ENCODE data around the gene RASA4. TPM values are rescaled to one million over a fixed set of nuclear protein-coding genes. Genes with fewer than 3 reads are reported as not detected.
"Not testable (repeated sequence)": the region's sequence is repeated elsewhere in the genome, so short reads cannot be mapped to it uniquely, and the experiment has no call there.

RASA4 gene
- total RNA-seq, 1 experiment from 2014 or later = 9.2 TPM

GRCh38 chr7:102527182-102527581 is 89.4 kb downstream of the RASA4 start:
- H3K4me3 ChIP-seq (ENCODE audit: low read depth, low read length, poor library complexity, severe bottlenecking); POLR2A ChIA-PET (ENCODE audit: low non-redundant PET): not testable (repeated sequence)

GRCh38 chr7:102524803-102525202 is 91.8 kb downstream of the RASA4 start:
- BruUV-seq (replicated peaks); H3K27me3 ChIP-seq (replicated peaks; ENCODE audit: insufficient read depth, low read depth, low read length, poor library complexity); CTCF ChIA-PET; DNase-seq (ENCODE audit: low spot score); H3K36me3 ChIP-seq (ENCODE audit: insufficient read depth, low read length, poor library complexity, severe bottlenecking); H3K4me3 ChIP-seq (ENCODE audit: low read depth, low read length, poor library complexity, severe bottlenecking); H3K27ac ChIP-seq (ENCODE audit: low read depth, low read length, poor library complexity, severe bottlenecking); H3K9me3 ChIP-seq (ENCODE audit: low read depth, low read length, poor library complexity, severe bottlenecking); POLR2A ChIA-PET (ENCODE audit: low non-redundant PET); intact Hi-C loops (cut with micrococcal nuclease; ENCODE audit: unreplicated experiment); H3K4me1 ChIP-seq (ENCODE audit: insufficient read depth, low read length, poor library complexity, severe bottlenecking): not testable (repeated sequence)

More at GRCh38 chr7:102527182-102527581, 89.4 kb downstream of the RASA4 start:
- H3K9me3 ChIP-seq (ENCODE audit: low read depth, low read length, poor library complexity, severe bottlenecking); H3K27me3 ChIP-seq (replicated peaks; ENCODE audit: insufficient read depth, low read depth, low read length, poor library complexity); CTCF ChIA-PET; H3K27ac ChIP-seq (ENCODE audit: low read depth, low read length, poor library complexity, severe bottlenecking); H3K4me1 ChIP-seq (ENCODE audit: insufficient read depth, low read length, poor library complexity, severe bottlenecking); H3K36me3 ChIP-seq (ENCODE audit: insufficient read depth, low read length, poor library complexity, severe bottlenecking); DNase-seq (ENCODE audit: low spot score); BruUV-seq (replicated peaks); intact Hi-C loops (cut with micrococcal nuclease; ENCODE audit: unreplicated experiment): not testable (repeated sequence)

Other genes starting within 250 kb of the RASA4 start
- gene PRKRIP1, start 220.4 kb downstream of the RASA4 start, total RNA-seq (2021) = 24.9 and 30.8 TPM in 2 replicates
- 35.2 and 37.0 TPM in 2 replicates for gene ORAI2, start 183.2 kb downstream of the RASA4 start, total RNA-seq (2021)
- 17.0 and 17.7 TPM in 2 replicates for gene ALKBH4, start 151.9 kb downstream of the RASA4 start, total RNA-seq (2021)
- gene LRWD1, start 151.8 kb downstream of the RASA4 start, total RNA-seq (2021) = 43.8 and 48.5 TPM in 2 replicates
- 52.2 and 60.9 TPM in 2 replicates for gene POLR2J, start 137.8 kb downstream of the RASA4 start, total RNA-seq (2021)
- 1.8 and 4.6 TPM in 2 replicates for gene RASA4B, start 99.0 kb downstream of the RASA4 start, total RNA-seq (2021)
- gene UPK3BL2, start 73.1 kb downstream of the RASA4 start, total RNA-seq (2021) = 4.3 and 7.3 TPM in 2 replicates
- not detected in 2 replicates for gene SPDYE2, start 65.5 kb downstream of the RASA4 start, total RNA-seq (2021)
- 22.2 and 23.3 TPM in 2 replicates for gene POLR2J3, start 44.2 kb downstream of the RASA4 start, total RNA-seq (2021)
- 10.4 and 11.4 TPM in 2 replicates for gene UPK3BL1, start 26.0 kb upstream of the RASA4 start, total RNA-seq (2021)
- gene SPDYE2B, start 33.6 kb upstream of the RASA4 start, total RNA-seq (2021) = not detected in 2 replicates
- gene POLR2J2, start 54.9 kb upstream of the RASA4 start, total RNA-seq (2021) = 5.2 and 7.2 TPM in 2 replicates
- 4.6 and 6.7 TPM in 2 replicates for gene FAM185A, start 132.2 kb upstream of the RASA4 start, total RNA-seq (2021)

All from A673 (cell line).